B cell (primary cell): ENCODE results near the gene IGF1R. TPM values are rescaled to one million over a fixed set of nuclear protein-coding genes. Genes with fewer than 3 reads are reported as not detected.

Experiments
- ATAC-seq: fragments of 200-7000 bp; cut with Tn5 transposase; one replicate; pipeline ENCODE4 v1.10.0; 2021; ENCODE audit warnings: low read depth, mild to moderate bottlenecking, moderate number of reproducible peaks, moderate library complexity
- CTCF ChIA-PET: fragments of 350-600 bp; sonication (Branson Sonifier 250); formaldehyde crosslinking; loops from one replicate; lab custom pipeline; 2021; ENCODE audit warnings: antibody characterized with exemption, inconsistent platforms; lab: Charles Lee
- POLR2A ChIA-PET: fragments of 350-600 bp; sonication (Branson Sonifier 250); formaldehyde crosslinking; loops from one replicate; lab custom pipeline; 2021; ENCODE audit warnings: antibody characterized with exemption; lab: Charles Lee
- DNase-seq: peaks from one replicate; pipeline ENCODE4 v3.0.0; 2013
- H2AFZ ChIP-seq: 2 replicates; pipeline ENCODE4 v1.6.1; 2012; ENCODE audit warnings: mild to moderate bottlenecking, low read depth, low read length; ENCODE audit not compliant: insufficient read depth, poor library complexity, severe bottlenecking
- H3K27ac ChIP-seq, 2 donors: 1 replicate in 1 of 2; 2 replicates in 1 of 2; pipeline ENCODE4 v1.5.1; 2012 to 2013; ENCODE audit warnings: low read length in 2 of 2, mild to moderate bottlenecking in 2 of 2, moderate library complexity in 1 of 2
- H3K27me3 ChIP-seq, 4 experiments: fragments of 200-600 bp in 1 of 4; sonication (generic) in 1 of 4; replicated peaks in 1 of 4; 1 replicate in 2 of 4; 2 replicates in 2 of 4; pipeline versions ENCODE4 v1.6.1 to v1.7.0; 2013 to 2016; ENCODE audit warnings: low read length in 3 of 4, mild to moderate bottlenecking in 2 of 4, mixed read lengths in 1 of 4, moderate library complexity in 1 of 4; ENCODE audit not compliant: insufficient read depth in 4 of 4, control insufficient read depth in 3 of 4; ENCODE audit errors: control extremely low read depth in 1 of 4
- H3K36me3 ChIP-seq, 2 experiments: replicated peaks in 1 of 2; 1 replicate in 1 of 2; 2 replicates in 1 of 2; pipeline versions ENCODE4 v1.6.1 to v1.7.1; 2013; ENCODE audit warnings: low read length in 1 of 2; ENCODE audit not compliant: insufficient read depth in 2 of 2, control insufficient read depth in 1 of 2; ENCODE audit errors: control extremely low read depth in 1 of 2, extremely low read depth in 1 of 2
- H3K4me1 ChIP-seq, 2 donors: fragments of 200-600 bp in 1 of 2; sonication (generic) in 1 of 2; 1 replicate in 1 of 2; 2 replicates in 1 of 2; pipeline versions ENCODE4 v1.5.1 to v1.6.1; 2013 to 2017; ENCODE audit warnings: low read length in 2 of 2; ENCODE audit not compliant: control insufficient read depth in 2 of 2, insufficient read depth in 2 of 2
- H3K4me2 ChIP-seq: replicated peaks from 2 replicates; pipeline ENCODE3; 2012; ENCODE audit warnings: mild to moderate bottlenecking, low read depth, low read length; ENCODE audit not compliant: poor library complexity, severe bottlenecking
- H3K4me3 ChIP-seq, 5 experiments: fragments of 200-600 bp in 1 of 5; sonication (generic) in 1 of 5; 1 replicate in 3 of 5; 2 replicates in 2 of 5; pipeline versions ENCODE4 v1.5.1 to v1.7.0; 2011 to 2016; ENCODE audit warnings: low read length in 4 of 5, mild to moderate bottlenecking in 4 of 5, low read depth in 2 of 5, control low read depth in 1 of 5, moderate library complexity in 1 of 5; ENCODE audit not compliant: insufficient read depth in 1 of 5; ENCODE audit errors: control extremely low read depth in 1 of 5, extremely low read depth in 1 of 5
- H3K79me2 ChIP-seq: fragments of 200-600 bp; sonication (generic); one replicate; pipeline ENCODE4 v1.6.0; 2016; ENCODE audit warnings: low read length; ENCODE audit not compliant: control insufficient read depth, insufficient read depth
- H3K9ac ChIP-seq: fragments of 200-600 bp; sonication (generic); 2 replicates; pipeline ENCODE4 v1.6.1; 2017; ENCODE audit warnings: mild to moderate bottlenecking, low read length, moderate library complexity
- H3K9me3 ChIP-seq, 3 donors: one replicate each; pipeline versions ENCODE4 v1.6.1 to v1.7.1; 2013; ENCODE audit warnings: low read length in 2 of 3; ENCODE audit not compliant: control insufficient read depth in 2 of 3, insufficient read depth in 1 of 3; ENCODE audit errors: control extremely low read depth in 1 of 3
- H4K20me1 ChIP-seq: 2 replicates; pipeline ENCODE4 v1.6.0; 2012; ENCODE audit warnings: mild to moderate bottlenecking, low read length; ENCODE audit not compliant: insufficient read depth, control insufficient read depth, poor library complexity, severe bottlenecking
- H3K27ac Mint-ChIP-seq: one replicate; pipeline ENCODE4 v1.8.0; 2021; ENCODE audit warnings: mixed read lengths
- H3K27me3 Mint-ChIP-seq: one replicate; pipeline ENCODE4 v1.8.0; 2021; ENCODE audit warnings: mixed read lengths
- H3K4me1 Mint-ChIP-seq: one replicate; pipeline ENCODE4 v1.8.0; 2021; ENCODE audit warnings: mixed read lengths
- H3K4me3 Mint-ChIP-seq: one replicate; pipeline ENCODE4 v1.8.0; 2021; ENCODE audit warnings: mixed read lengths
- H3K9me3 Mint-ChIP-seq: one replicate; pipeline ENCODE4 v1.8.0; 2022; ENCODE audit warnings: mixed read lengths; ENCODE audit not compliant: insufficient read depth
- CTCF ChIP-seq: fragments of 200-600 bp; IDR thresholded peaks from one replicate; pipeline ENCODE4 v1.8.0; 2022; ENCODE audit warnings: antibody characterized with exemption, mild to moderate bottlenecking
- EZH2 ChIP-seq: IDR thresholded peaks from 2 replicates; pipeline ENCODE4 v1.6.1; 2012; ENCODE audit warnings: borderline replicate concordance, low read depth, mild to moderate bottlenecking, moderate library complexity, low read length; ENCODE audit not compliant: insufficient read depth, poor library complexity, severe bottlenecking
- WGBS: methylation state at CpG from one replicate; pipeline ENCODE4 v1.1.5; 2013; ENCODE audit warnings: missing lambda C conversion rate; ENCODE audit not compliant: insufficient coverage; 5-methylcytosine and 5-hydroxymethylcytosine counted together
- intact Hi-C: fragments of 100-400 bp; cut with micrococcal nuclease; formaldehyde crosslinking; loops from one replicate; pipeline ENCODE4 v1.10.0; 2022
- polyA plus RNA-seq: library from polyadenylated mRNA; depleted of rRNA; stranded (reverse); fragments of >200 nt; gene quantifications from 2 replicates; pipeline ENCODE4 v1.2.3, GENCODE V29; 2012
- total RNA-seq, 2 donors: library from RNA; stranded (reverse); fragments of 120-200 nt in 1 of 2; gene quantifications; 1 replicate in 1 of 2; 2 replicates in 1 of 2; pipeline versions ENCODE4 v1.2.3 to v1.2.4, GENCODE V29; 2013 to 2022

IGF1R gene
- total and polyA plus RNA-seq, 2 donors (not counting 1 experiment from before 2014, with no cell fraction given): 5.4 to 23.1 TPM

GRCh38 chr15:98943601-98944151 is 295.3 kb downstream of the IGF1R start:
- H3K4me1 Mint-ChIP-seq: no peaks in the 10 kb centered on the region
- H3K9me3 Mint-ChIP-seq: no peaks in the 10 kb centered on the region
- Histone ChIP-seq H3K79me2 (no peaks in the 10 kb centered on the region), H3K27ac (no peak overlapping the region), H3K9ac (no peak overlapping the region), H4K20me1 (no peaks in the 10 kb centered on the region), H3K4me1 (no peaks in the 10 kb centered on the region), H3K4me2 (no peak overlapping the region), H3K27me3 (no peaks in the 10 kb centered on the region), H3K36me3 (peaks cover 0 to 5% of the 10 kb centered on the region in 2 experiments), H3K9me3 (no peaks in the 10 kb centered on the region), H2AFZ (no peak overlapping the region), H3K4me3 (no peak overlapping the region)
- no peaks in the 10 kb centered on the region for H3K27me3 Mint-ChIP-seq
- H3K27ac Mint-ChIP-seq: no peak overlapping the region
- no peak overlapping the region for H3K4me3 Mint-ChIP-seq
- intact Hi-C loops: no loop called here
- TF ChIP-seq CTCF (no peak), EZH2 (no peak)
- ATAC-seq (no peak), DNase-seq (no peak)
- ChIA-PET CTCF (no interaction called here), POLR2A (no interaction called here)
- 94% methylated on average over 4 of the region's 6 CpGs for WGBS

- H3K9me3 ChIP-seq: no peaks in the 10 kb centered on the region
- intact Hi-C loops: no loop called here
- POLR2A ChIA-PET: no interaction called here
- TF ChIP-seq EZH2: no peak
- TF ChIP-seq CTCF: no peak
- ATAC-seq (no peak), DNase-seq (no peak)
- peaks cover 0 to 5% of the 10 kb centered on the region in 2 experiments for H3K36me3 ChIP-seq
- no peaks in the 10 kb centered on the region for H3K4me1 Mint-ChIP-seq
- no peak overlapping the region for H3K4me3 Mint-ChIP-seq
- H3K9me3 Mint-ChIP-seq: no peaks in the 10 kb centered on the region
- WGBS: 72% methylated on average over 13 of the region's 15 CpGs
- H3K79me2 ChIP-seq: no peaks in the 10 kb centered on the region
- no peak overlapping the region for H3K27ac Mint-ChIP-seq
- H2AFZ ChIP-seq: no peak overlapping the region
- no peak overlapping the region for H3K27ac ChIP-seq
- H4K20me1 ChIP-seq: no peaks in the 10 kb centered on the region
- no peaks in the 10 kb centered on the region for H3K27me3 ChIP-seq
- no peaks in the 10 kb centered on the region for H3K4me1 ChIP-seq
- H3K4me2 ChIP-seq: no peak overlapping the region
- no peak overlapping the region for H3K9ac ChIP-seq
- CTCF ChIA-PET: no interaction called here
- H3K27me3 Mint-ChIP-seq: no peaks in the 10 kb centered on the region
- no peak overlapping the region for H3K4me3 ChIP-seq
Observed at GRCh38 chr15:98946301-98947255, 298.2 kb downstream of the IGF1R start.
